ENCODE results near the gene LAMA2. TPM values are rescaled to one million over a fixed set of nuclear protein-coding genes. Genes with fewer than 3 reads are reported as not detected.

The LAMA2 gene
- total RNA-seq, 1 donor from 2014 or later: 54.0 TPM

GRCh38 chr6:129289442-129289841 is 406.5 kb downstream of the LAMA2 start:
- no peak for DNase-seq (ENCODE audit: extremely low spot score, unreplicated experiment)
- no peaks in the 10 kb centered on the region for H3K4me1 Mint-ChIP-seq (ENCODE audit: unreplicated experiment)
- H3K27ac Mint-ChIP-seq: no peak overlapping the region
- no peaks in the 10 kb centered on the region for H3K27me3 Mint-ChIP-seq
- H3K4me3 Mint-ChIP-seq: no peak overlapping the region
- TF ChIP-seq, protein P1, sequence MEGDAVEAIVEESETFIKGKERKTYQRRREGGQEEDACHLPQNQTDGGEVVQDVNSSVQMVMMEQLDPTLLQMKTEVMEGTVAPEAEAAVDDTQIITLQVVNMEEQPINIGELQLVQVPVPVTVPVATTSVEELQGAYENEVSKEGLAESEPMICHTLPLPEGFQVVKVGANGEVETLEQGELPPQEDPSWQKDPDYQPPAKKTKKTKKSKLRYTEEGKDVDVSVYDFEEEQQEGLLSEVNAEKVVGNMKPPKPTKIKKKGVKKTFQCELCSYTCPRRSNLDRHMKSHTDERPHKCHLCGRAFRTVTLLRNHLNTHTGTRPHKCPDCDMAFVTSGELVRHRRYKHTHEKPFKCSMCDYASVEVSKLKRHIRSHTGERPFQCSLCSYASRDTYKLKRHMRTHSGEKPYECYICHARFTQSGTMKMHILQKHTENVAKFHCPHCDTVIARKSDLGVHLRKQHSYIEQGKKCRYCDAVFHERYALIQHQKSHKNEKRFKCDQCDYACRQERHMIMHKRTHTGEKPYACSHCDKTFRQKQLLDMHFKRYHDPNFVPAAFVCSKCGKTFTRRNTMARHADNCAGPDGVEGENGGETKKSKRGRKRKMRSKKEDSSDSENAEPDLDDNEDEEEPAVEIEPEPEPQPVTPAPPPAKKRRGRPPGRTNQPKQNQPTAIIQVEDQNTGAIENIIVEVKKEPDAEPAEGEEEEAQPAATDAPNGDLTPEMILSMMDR (conservative IDR thresholded peaks at IDR 0.05): no peak
- H3K36me3 Mint-ChIP-seq: no peaks in the 10 kb centered on the region
- no peaks in the 10 kb centered on the region for H3K9me3 Mint-ChIP-seq

DNA sequence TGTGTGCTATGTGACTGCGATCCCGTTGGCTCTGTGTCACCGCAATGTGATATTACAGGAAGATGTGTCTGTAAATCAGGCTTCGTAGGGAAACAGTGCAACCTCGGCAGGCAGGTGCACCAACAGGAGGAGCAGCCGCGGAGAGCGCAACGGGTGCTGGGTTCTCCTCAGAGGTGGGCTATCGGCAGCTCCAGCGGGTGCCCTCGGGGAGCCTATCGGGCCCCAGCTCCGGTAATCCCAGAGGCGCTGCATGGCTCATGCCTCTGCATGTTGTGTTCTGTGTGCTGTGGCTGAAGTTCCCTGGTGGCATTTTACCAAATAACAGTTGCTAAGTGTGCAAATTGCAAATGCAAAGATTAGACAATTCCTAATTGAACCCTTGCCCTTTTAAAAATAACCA is 409.9 kb downstream of the LAMA2 start:
- Mint-ChIP-seq H3K36me3 (no peaks in the 10 kb centered on the region), H3K4me3 (no peak overlapping the region), H3K4me1 (ENCODE audit: unreplicated experiment) (no peaks in the 10 kb centered on the region), H3K27ac (no peak overlapping the region), H3K27me3 (no peaks in the 10 kb centered on the region), H3K9me3 (no peaks in the 10 kb centered on the region)
- TF ChIP-seq, protein P1 (conservative IDR thresholded peaks at IDR 0.05): no peak
- DNase-seq (ENCODE audit: extremely low spot score, unreplicated experiment): no peak

DNA sequence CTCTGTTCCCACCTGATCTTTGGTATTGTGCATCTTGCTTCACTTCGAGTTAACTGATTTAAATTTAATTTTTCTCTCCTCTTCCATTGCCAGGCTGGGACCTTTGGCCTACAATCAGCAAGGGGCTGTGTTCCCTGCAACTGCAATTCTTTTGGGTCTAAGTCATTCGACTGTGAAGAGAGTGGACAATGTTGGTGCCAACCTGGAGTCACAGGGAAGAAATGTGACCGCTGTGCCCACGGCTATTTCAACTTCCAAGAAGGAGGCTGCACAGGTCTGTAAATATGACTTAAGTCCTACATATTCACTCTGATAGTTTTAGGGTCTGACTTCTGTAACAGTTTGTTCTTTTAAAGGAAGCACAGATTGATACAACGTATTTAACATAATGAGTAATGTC is 414.7 kb downstream of the LAMA2 start:
- TF ChIP-seq, protein P1 (conservative IDR thresholded peaks at IDR 0.05): no peak
- DNase-seq (ENCODE audit: extremely low spot score, unreplicated experiment): no peak
- H3K36me3 Mint-ChIP-seq: peaks cover 4% of the 10 kb centered on the region
- H3K9me3 Mint-ChIP-seq: peaks cover 4% of the 10 kb centered on the region
- H3K27ac Mint-ChIP-seq: no peak overlapping the region
- no peaks in the 10 kb centered on the region for H3K4me1 Mint-ChIP-seq (ENCODE audit: unreplicated experiment)
- H3K27me3 Mint-ChIP-seq: no peaks in the 10 kb centered on the region
- no peak overlapping the region for H3K4me3 Mint-ChIP-seq

DNA sequence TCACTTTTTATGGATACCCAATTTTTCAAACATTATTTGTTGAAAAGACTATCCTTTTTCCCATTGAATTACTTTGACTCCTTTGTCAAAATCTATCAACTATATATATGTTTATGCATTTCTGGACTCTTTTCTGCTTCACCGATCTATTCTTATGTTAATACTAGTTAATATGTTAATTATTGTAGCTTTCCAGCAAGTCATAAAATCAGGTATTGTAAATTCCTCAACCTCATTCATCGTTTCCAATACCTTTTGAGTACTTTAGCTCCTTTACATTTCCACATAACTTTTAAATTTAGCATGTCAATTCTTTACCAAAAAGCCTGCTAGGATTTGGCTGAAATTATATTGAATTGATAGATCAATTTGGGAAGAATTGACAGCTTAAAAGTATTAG is 419.7 kb downstream of the LAMA2 start:
- Mint-ChIP-seq H3K36me3 (peaks cover 7% of the 10 kb centered on the region), H3K27me3 (no peaks in the 10 kb centered on the region), H3K4me1 (ENCODE audit: unreplicated experiment) (no peaks in the 10 kb centered on the region), H3K9me3 (peaks cover 4% of the 10 kb centered on the region), H3K27ac (no peak overlapping the region), H3K4me3 (no peak overlapping the region)
- no peak for DNase-seq (ENCODE audit: extremely low spot score, unreplicated experiment)
- TF ChIP-seq, protein P1 (conservative IDR thresholded peaks at IDR 0.05): no peak

GRCh38 chr6:129306826-129307225 is 423.9 kb downstream of the LAMA2 start:
- H3K36me3 Mint-ChIP-seq: peaks cover 3% of the 10 kb centered on the region
- no peak overlapping the region for H3K4me3 Mint-ChIP-seq
- DNase-seq (ENCODE audit: extremely low spot score, unreplicated experiment): no peak
- TF ChIP-seq, protein P1 (conservative IDR thresholded peaks at IDR 0.05): no peak
- no peak overlapping the region for H3K27ac Mint-ChIP-seq
- H3K4me1 Mint-ChIP-seq (ENCODE audit: unreplicated experiment): no peaks in the 10 kb centered on the region
- peaks cover 6% of the 10 kb centered on the region for H3K9me3 Mint-ChIP-seq
- no peaks in the 10 kb centered on the region for H3K27me3 Mint-ChIP-seq

- Mint-ChIP-seq H3K4me1 (ENCODE audit: unreplicated experiment) (no peaks in the 10 kb centered on the region), H3K27me3 (no peaks in the 10 kb centered on the region), H3K4me3 (no peak overlapping the region), H3K27ac (no peak overlapping the region), H3K9me3 (peaks cover 6% of the 10 kb centered on the region), H3K36me3 (peaks cover 3% of the 10 kb centered on the region)
- no peak for DNase-seq (ENCODE audit: extremely low spot score, unreplicated experiment)
- TF ChIP-seq, protein P1 (conservative IDR thresholded peaks at IDR 0.05): no peak
Measured at GRCh38 chr6:129307845-129308244, 424.9 kb downstream of the LAMA2 start.

Data from type B pancreatic cell (in vitro differentiated cells).